ENCODE results near the gene PGS1. TPM values are rescaled to one million over a fixed set of nuclear protein-coding genes. Genes with fewer than 3 reads are reported as not detected.

PGS1 gene
- total RNA-seq, 1 donor = 40.2 TPM

DNA sequence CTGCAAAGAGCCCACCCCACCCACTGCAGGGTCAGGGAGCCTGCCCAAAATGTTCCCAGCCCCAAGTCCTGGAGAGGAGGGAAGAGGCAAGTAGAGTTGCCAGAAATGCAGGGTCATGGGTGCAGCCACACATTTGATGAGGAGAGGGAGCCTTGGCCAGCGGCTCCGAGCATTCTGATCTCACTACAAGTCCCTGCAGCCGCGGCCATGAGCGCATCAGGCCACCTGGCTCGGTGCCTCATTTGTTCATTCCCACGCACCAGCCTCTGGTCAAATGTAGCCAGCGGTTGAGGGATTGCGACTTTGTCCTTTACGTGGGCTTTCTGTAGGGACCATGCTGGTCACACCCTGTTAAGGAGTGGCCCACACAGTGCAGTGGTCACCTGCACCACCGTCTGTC lies 48.7 kb downstream of the PGS1 start:
- TF ChIP-seq, protein P1, sequence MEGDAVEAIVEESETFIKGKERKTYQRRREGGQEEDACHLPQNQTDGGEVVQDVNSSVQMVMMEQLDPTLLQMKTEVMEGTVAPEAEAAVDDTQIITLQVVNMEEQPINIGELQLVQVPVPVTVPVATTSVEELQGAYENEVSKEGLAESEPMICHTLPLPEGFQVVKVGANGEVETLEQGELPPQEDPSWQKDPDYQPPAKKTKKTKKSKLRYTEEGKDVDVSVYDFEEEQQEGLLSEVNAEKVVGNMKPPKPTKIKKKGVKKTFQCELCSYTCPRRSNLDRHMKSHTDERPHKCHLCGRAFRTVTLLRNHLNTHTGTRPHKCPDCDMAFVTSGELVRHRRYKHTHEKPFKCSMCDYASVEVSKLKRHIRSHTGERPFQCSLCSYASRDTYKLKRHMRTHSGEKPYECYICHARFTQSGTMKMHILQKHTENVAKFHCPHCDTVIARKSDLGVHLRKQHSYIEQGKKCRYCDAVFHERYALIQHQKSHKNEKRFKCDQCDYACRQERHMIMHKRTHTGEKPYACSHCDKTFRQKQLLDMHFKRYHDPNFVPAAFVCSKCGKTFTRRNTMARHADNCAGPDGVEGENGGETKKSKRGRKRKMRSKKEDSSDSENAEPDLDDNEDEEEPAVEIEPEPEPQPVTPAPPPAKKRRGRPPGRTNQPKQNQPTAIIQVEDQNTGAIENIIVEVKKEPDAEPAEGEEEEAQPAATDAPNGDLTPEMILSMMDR (IDR thresholded peaks at IDR 0.05; ENCODE audit: insufficient read depth, low read length) = no peak
- DNase-seq (ENCODE audit: low read depth) = no peak
- no peak overlapping the region for H3K4me3 ChIP-seq (ENCODE audit: low read depth, low read length)

DNA sequence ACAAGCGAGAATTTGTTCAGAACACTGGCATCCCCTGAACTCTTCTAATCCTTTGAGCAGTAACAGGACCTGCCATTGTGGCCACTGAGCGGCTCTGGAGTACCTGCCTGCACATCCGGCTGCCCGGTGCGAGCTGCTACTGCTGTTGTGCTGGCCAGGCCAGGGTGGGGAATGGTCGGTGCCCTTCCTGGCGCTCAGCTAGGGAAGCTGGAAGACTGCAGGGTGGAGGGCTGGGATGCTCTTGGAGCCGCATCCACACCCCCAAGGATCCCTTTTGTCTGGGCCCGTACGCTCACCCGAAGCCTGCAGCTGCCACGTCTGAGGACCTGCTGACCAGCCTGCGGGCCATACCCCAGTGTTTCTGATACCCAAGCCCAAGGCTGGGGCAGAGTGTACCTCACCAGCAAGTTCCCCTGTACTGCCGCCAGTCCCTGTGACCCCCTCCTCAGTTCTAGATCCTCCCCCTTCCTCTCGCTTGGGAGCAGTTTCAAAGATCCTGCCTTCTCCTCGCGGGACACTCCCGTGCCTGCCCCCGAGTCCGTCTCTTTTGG lies 49.7 kb downstream of the PGS1 start:
- TF ChIP-seq, protein P1 (IDR thresholded peaks at IDR 0.05; ENCODE audit: insufficient read depth, low read length) = no peak
- H3K4me3 ChIP-seq (ENCODE audit: low read depth, low read length) = no peak overlapping the region
- no peak for DNase-seq (ENCODE audit: low read depth)

DNA sequence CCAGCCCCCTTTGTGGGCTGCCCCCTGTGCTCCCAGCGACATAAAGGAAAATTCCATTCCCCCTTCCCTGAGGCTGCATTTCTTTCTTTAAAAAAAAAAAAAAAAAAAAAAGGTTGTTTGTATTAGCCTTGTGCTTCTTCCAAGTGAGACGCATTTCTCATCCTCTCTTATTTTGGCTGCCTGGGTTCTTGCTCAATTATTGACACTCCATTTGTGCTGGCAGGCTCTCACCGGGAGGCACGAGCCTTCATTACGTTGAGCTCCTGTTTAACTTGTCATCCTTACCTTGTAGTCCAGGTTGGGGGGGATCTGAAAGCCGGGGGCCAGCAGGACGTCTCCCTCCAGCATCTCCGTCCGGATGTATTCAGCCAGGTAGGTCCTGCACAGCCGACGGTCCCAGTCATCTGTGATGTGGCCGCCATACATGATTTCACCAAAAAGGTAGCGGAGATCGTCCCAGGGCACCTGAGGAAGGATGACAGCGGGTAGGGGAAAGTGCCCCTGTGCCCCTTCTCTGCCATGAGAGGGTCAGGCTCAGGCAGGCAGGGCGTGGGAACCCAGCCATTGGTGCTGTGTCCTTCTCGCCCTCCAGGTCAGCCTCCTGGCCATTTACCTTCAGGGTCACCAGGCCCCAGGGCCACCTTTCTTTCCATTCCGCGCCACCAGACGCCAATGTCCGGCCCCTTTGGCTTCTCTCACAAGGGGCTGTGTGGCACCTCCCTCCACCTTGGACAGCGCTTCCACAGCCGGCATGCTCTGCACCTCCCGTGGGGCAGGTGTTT lies 50.6 kb downstream of the PGS1 start:
- no peak overlapping the region for H3K4me3 ChIP-seq (ENCODE audit: low read depth, low read length)
- TF ChIP-seq, protein P1 (IDR thresholded peaks at IDR 0.05; ENCODE audit: insufficient read depth, low read length) = no peak
- no peak for DNase-seq (ENCODE audit: low read depth)

DNA sequence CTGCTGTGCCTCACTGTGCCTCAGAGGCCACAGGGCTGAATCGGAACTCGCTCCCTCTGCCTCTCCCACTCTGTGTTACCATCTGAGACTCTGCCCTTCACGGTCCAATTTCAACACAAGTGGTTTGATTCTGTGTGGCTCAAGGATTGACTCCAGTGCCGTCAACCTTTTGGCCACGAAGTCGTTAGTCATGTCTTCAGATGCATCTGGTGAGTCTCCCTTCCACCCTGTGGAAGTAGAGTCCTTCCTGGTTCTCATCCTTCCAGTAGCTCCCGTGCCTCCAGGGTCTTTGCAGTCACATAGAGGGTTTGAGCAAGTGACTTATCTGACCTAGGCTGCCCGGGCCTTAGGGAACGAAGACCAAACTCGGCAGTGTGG lies 51.2 kb downstream of the PGS1 start:
- DNase-seq (ENCODE audit: low read depth) = no peak
- TF ChIP-seq, protein P1 (IDR thresholded peaks at IDR 0.05; ENCODE audit: insufficient read depth, low read length) = no peak
- H3K4me3 ChIP-seq (ENCODE audit: low read depth, low read length) = no peak overlapping the region

DNA sequence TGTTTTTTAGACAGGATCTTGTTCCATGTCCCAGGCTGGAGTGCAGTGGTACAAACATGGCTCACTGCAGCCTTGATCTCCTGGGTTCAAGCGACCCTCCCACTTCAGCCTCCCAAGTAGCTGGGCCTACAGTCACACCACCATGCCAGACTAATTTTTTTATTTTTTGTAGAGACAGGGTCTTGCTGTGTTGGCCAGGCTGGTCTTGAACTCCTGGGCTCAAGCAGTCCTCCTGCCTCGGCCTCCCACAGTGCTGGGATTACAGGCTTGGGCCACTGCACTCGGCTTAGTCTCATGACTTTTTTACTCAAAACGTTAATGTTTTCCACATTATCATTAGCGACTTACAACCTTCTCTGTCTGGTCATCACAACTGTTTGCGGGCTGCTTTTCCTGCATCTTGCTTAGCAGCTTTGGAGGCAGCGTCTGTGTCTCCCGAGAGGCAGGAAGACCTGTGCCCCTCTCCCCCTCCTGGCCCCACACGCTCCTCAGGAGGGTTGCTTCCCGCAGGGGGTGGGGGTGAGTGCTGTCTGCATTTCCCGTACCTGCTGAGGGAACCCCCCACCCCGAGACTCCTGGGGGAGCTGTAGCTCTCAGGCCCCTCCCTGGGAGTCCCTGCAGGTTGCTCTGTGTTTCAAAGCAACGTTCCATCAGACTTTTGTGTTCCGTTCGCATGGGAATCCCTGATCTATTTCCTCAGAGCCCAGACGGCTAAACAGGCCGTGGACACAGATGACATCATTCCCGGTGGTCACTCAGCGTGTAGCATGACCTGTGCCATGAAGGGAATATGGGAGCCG lies 52.6 kb downstream of the PGS1 start:
- no peak overlapping the region for H3K4me3 ChIP-seq (ENCODE audit: low read depth, low read length)
- TF ChIP-seq, protein P1 (IDR thresholded peaks at IDR 0.05; ENCODE audit: insufficient read depth, low read length) = no peak
- DNase-seq (ENCODE audit: low read depth) = no peak

DNA sequence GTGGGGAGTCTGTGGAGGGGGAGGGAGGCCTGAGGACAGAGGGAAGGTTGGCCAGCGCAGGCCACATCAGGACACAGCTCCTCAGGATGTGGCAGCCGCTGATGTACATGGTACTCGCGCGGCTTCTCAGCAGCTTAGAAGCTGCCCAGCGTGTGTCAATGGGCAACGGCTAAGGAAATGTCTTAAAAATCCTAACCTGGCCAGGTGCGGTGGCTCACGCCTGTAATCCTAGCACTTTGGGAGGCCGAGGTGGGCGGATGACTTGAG lies 53.2 kb downstream of the PGS1 start:
- no peak for DNase-seq (ENCODE audit: low read depth)
- no peak overlapping the region for H3K4me3 ChIP-seq (ENCODE audit: low read depth, low read length)
- TF ChIP-seq, protein P1 (IDR thresholded peaks at IDR 0.05; ENCODE audit: insufficient read depth, low read length) = no peak

All from fibroblast of the aortic adventitia (primary cell).